ENCODE measurements around the gene MIPOL1. TPM values are rescaled to one million over a fixed set of nuclear protein-coding genes. Genes with fewer than 3 reads are reported as not detected.

The MIPOL1 gene
- total RNA-seq, 2 donors from 2014 or later = 0.23 TPM; not detected in 1

GRCh38 chr14:37247791-37248461, 50.2 kb downstream of the MIPOL1 start:
- DNase-seq (ENCODE audit: low spot score in 2 of 2) (no peak), ATAC-seq (no peak)
- Mint-ChIP-seq H3K36me3 (no peaks in the 10 kb centered on the region), H3K27ac (no peak overlapping the region), H3K9me3 (no peaks in the 10 kb centered on the region)

GRCh38 chr14:37251775-37252174, 54.0 kb downstream of the MIPOL1 start:
- ATAC-seq (no peak), DNase-seq (ENCODE audit: low spot score in 2 of 2) (no peak)
- Mint-ChIP-seq H3K36me3 (no peaks in the 10 kb centered on the region), H3K9me3 (no peaks in the 10 kb centered on the region), H3K27ac (no peak overlapping the region)

GRCh38 chr14:37252434-37252833, 54.7 kb downstream of the MIPOL1 start:
- ATAC-seq = no peak
- Mint-ChIP-seq H3K9me3 (no peaks in the 10 kb centered on the region), H3K27ac (no peak overlapping the region), H3K36me3 (no peaks in the 10 kb centered on the region)
- DNase-seq (ENCODE audit: low spot score in 2 of 2) = no peak

- ATAC-seq (no peak), DNase-seq (ENCODE audit: low spot score in 2 of 2) (no peak)
- Mint-ChIP-seq H3K9me3 (no peaks in the 10 kb centered on the region), H3K27ac (no peak overlapping the region), H3K36me3 (no peaks in the 10 kb centered on the region)
Measured at GRCh38 chr14:37253905-37254304, 56.2 kb downstream of the MIPOL1 start.

GRCh38 chr14:37254411-37254947, 56.7 kb downstream of the MIPOL1 start:
- no peak overlapping the region for H3K27ac Mint-ChIP-seq
- H3K36me3 Mint-ChIP-seq = no peaks in the 10 kb centered on the region
- no peaks in the 10 kb centered on the region for H3K9me3 Mint-ChIP-seq
- no peak for DNase-seq (ENCODE audit: low spot score in 2 of 2)
- ATAC-seq = no peak

- no peak overlapping the region for H3K27ac Mint-ChIP-seq
- DNase-seq (ENCODE audit: low spot score in 2 of 2) = no peak
- ATAC-seq = no peak
- H3K36me3 Mint-ChIP-seq = no peaks in the 10 kb centered on the region
- no peaks in the 10 kb centered on the region for H3K9me3 Mint-ChIP-seq
Measured at GRCh38 chr14:37257501-37258070, 59.8 kb downstream of the MIPOL1 start.

- ATAC-seq (no peak), DNase-seq (ENCODE audit: low spot score in 2 of 2) (no peak)
- peaks cover 2 to 7% of the 10 kb centered on the region in 2 donors for H3K9me3 Mint-ChIP-seq
- no peak overlapping the region for H3K27ac Mint-ChIP-seq
- no peaks in the 10 kb centered on the region for H3K36me3 Mint-ChIP-seq
Measured at GRCh38 chr14:37262649-37263048, 64.9 kb downstream of the MIPOL1 start.

- ATAC-seq = no peak
- no peak overlapping the region for H3K27ac Mint-ChIP-seq
- no peaks in the 10 kb centered on the region for H3K36me3 Mint-ChIP-seq
Measured at GRCh38 chr14:37263656-37264236, 66.0 kb downstream of the MIPOL1 start.

GRCh38 chr14:37268788-37269187, 71.1 kb downstream of the MIPOL1 start:
- Mint-ChIP-seq H3K9me3 (peaks cover 2 to 7% of the 10 kb centered on the region in 2 donors), H3K36me3 (no peaks in the 10 kb centered on the region), H3K27ac (no peak overlapping the region)
- ATAC-seq (no peak), DNase-seq (ENCODE audit: low spot score in 2 of 2) (no peak)

More at GRCh38 chr14:37263656-37264236, 66.0 kb downstream of the MIPOL1 start:
- no peak for DNase-seq (ENCODE audit: low spot score in 2 of 2)
- peaks cover 2 to 7% of the 10 kb centered on the region in 2 donors for H3K9me3 Mint-ChIP-seq

- no peaks in the 10 kb centered on the region for H3K36me3 Mint-ChIP-seq
- DNase-seq (ENCODE audit: low spot score in 2 of 2) (no peak), ATAC-seq (no peak)
- peaks cover 0 to 2% of the 10 kb centered on the region in 2 donors for H3K9me3 Mint-ChIP-seq
- no peak overlapping the region for H3K27ac Mint-ChIP-seq
Measured at GRCh38 chr14:37270629-37271028, 72.9 kb downstream of the MIPOL1 start.

- H3K36me3 Mint-ChIP-seq = no peaks in the 10 kb centered on the region
- ATAC-seq (no peak), DNase-seq (ENCODE audit: low spot score in 2 of 2) (no peak)
- no peak overlapping the region for H3K27ac Mint-ChIP-seq
- H3K9me3 Mint-ChIP-seq = no peaks in the 10 kb centered on the region
Measured at GRCh38 chr14:37272569-37272968, 74.8 kb downstream of the MIPOL1 start.

- DNase-seq (ENCODE audit: low spot score in 2 of 2) = no peak
- H3K36me3 Mint-ChIP-seq = no peaks in the 10 kb centered on the region
- no peak overlapping the region for H3K27ac Mint-ChIP-seq
- H3K9me3 Mint-ChIP-seq = peaks cover 0 to under 1% of the 10 kb centered on the region in 2 donors
- ATAC-seq = no peak
Measured at GRCh38 chr14:37274652-37275051, 76.9 kb downstream of the MIPOL1 start.

- Mint-ChIP-seq H3K9me3 (peaks cover 0 to 7% of the 10 kb centered on the region in 2 donors), H3K36me3 (no peaks in the 10 kb centered on the region), H3K27ac (no peak overlapping the region)
- no peak for ATAC-seq
- DNase-seq (ENCODE audit: low spot score in 2 of 2) = no peak
Measured at GRCh38 chr14:37275963-37276362, 78.2 kb downstream of the MIPOL1 start.

- DNase-seq (ENCODE audit: low spot score in 2 of 2) (no peak), ATAC-seq (no peak)
- Mint-ChIP-seq H3K27ac (no peak overlapping the region), H3K9me3 (peaks cover 0 to 7% of the 10 kb centered on the region in 2 donors), H3K36me3 (no peaks in the 10 kb centered on the region)
Measured at GRCh38 chr14:37278636-37279538, 81.2 kb downstream of the MIPOL1 start.

GRCh38 chr14:37279818-37280217, 82.1 kb downstream of the MIPOL1 start:
- Mint-ChIP-seq H3K36me3 (no peaks in the 10 kb centered on the region), H3K27ac (no peak overlapping the region), H3K9me3 (peaks cover 0 to 7% of the 10 kb centered on the region in 2 donors)
- no peak for ATAC-seq
- DNase-seq (ENCODE audit: low spot score in 2 of 2) = no peak

GRCh38 chr14:37284760-37285159, 87.0 kb downstream of the MIPOL1 start:
- Mint-ChIP-seq H3K9me3 (peaks cover 5 to 6% of the 10 kb centered on the region in 2 donors), H3K36me3 (no peaks in the 10 kb centered on the region), H3K27ac (no peak overlapping the region)
- DNase-seq (ENCODE audit: low spot score in 2 of 2) (no peak), ATAC-seq (no peak)

- H3K36me3 Mint-ChIP-seq = no peaks in the 10 kb centered on the region
- no peak for ATAC-seq
Measured at GRCh38 chr14:37285220-37285619, 87.5 kb downstream of the MIPOL1 start.

More at GRCh38 chr14:37285220-37285619, 87.5 kb downstream of the MIPOL1 start:
- no peak overlapping the region for H3K27ac Mint-ChIP-seq
- peaks cover 1 to 5% of the 10 kb centered on the region in 2 donors for H3K9me3 Mint-ChIP-seq
- DNase-seq (ENCODE audit: low spot score in 2 of 2) = no peak
